ENCODE results near the gene CHCHD4. TPM values are rescaled to one million over a fixed set of nuclear protein-coding genes. Genes with fewer than 3 reads are reported as not detected.

The CHCHD4 gene
- total and polyA plus RNA-seq, 2 of the 8 experiments (the other 6 are each of a cell fraction or from before 2014, with no cell fraction given) = 15.0 to 22.3 TPM

GRCh38 chr3:14077310-14077709 lies 47.4 kb downstream of the CHCHD4 start:
- no peak for TF ChIP-seq ASH2L (IDR thresholded peaks at IDR 0.05; ENCODE audit: low read length)
- no peak for TF ChIP-seq NANOG (IDR thresholded peaks at IDR 0.05; ENCODE audit: insufficient read depth, low read depth, low read length, poor library complexity, severe bottlenecking)
- TF ChIP-seq SP1 (IDR thresholded peaks at IDR 0.05; ENCODE audit: low read depth, low read length) = no peak
- TF ChIP-seq NRF1 (IDR thresholded peaks at IDR 0.05; ENCODE audit: low read depth, low read length) = no peak
- no peak for TF ChIP-seq ATF2 (IDR thresholded peaks at IDR 0.05; ENCODE audit: low read length)
- TF ChIP-seq SP4 (IDR thresholded peaks at IDR 0.05; ENCODE audit: low read length) = no peak
- TF ChIP-seq ATF3 (IDR thresholded peaks at IDR 0.05; ENCODE audit: insufficient read depth, low read depth, low read length) = no peak
- no peak for TF ChIP-seq CBX8 (IDR thresholded peaks at IDR 0.05; ENCODE audit: borderline replicate concordance, low read depth, low read length)
- no peak for TF ChIP-seq SIRT6 (IDR thresholded peaks at IDR 0.05; ENCODE audit: low read length)
- no peaks in the 10 kb centered on the region for H3K23me2 ChIP-seq (ENCODE audit: low read depth, low read length)
- no peak for FAIRE-seq
- no peak overlapping the region for H2BK15ac ChIP-seq (ENCODE audit: low read length)
- no peaks in the 10 kb centered on the region for H3K79me1 ChIP-seq (ENCODE audit: low read depth, low read length)
- no peak overlapping the region for H3K14ac ChIP-seq (ENCODE audit: insufficient read length)
- H3K9me3 ChIP-seq (ENCODE audit: insufficient read depth in 2 of 2, low read depth in 1 of 2, low read length in 1 of 2) = peaks cover 11 to 17% of the 10 kb centered on the region in 2 experiments; a peak in 3 of 4 replicates
- H3K9ac ChIP-seq (replicated peaks in 1 of 4; ENCODE audit: extremely low read depth in 1 of 4, low read depth in 3 of 4, low read length in 3 of 4) = no peak overlapping the region
- H3K4me3 ChIP-seq (ENCODE audit: extremely low read depth in 1 of 4, insufficient read depth in 2 of 4, low read depth in 3 of 4, low read length in 4 of 4) = no peak overlapping the region
- no peak overlapping the region for H3K4ac ChIP-seq (replicated peaks; ENCODE audit: insufficient read length, low read depth, low read length)
- no peak overlapping the region for H2AK5ac ChIP-seq (ENCODE audit: low read depth, low read length)
- H2BK20ac ChIP-seq (ENCODE audit: low read length) = no peak overlapping the region
- no peak overlapping the region for H4K8ac ChIP-seq (ENCODE audit: extremely low read depth, insufficient read depth, low read length)
- no peaks in the 10 kb centered on the region for H4K20me1 ChIP-seq (replicated peaks in 1 of 2; ENCODE audit: control insufficient read depth in 1 of 2, insufficient read depth in 2 of 2, low read length in 2 of 2)
- no peak overlapping the region for H3K4me2 ChIP-seq (ENCODE audit: insufficient read depth in 1 of 2, low read depth in 2 of 2, low read length in 2 of 2)
- ChIA-PET CTCF (ENCODE audit: partially characterized antibody) (no interaction called here), POLR2A (ENCODE audit: partially characterized antibody) (no interaction called here)
- no peaks in the 10 kb centered on the region for H3K79me2 ChIP-seq (ENCODE audit: control insufficient read depth in 1 of 2, insufficient read depth in 2 of 2, low read length in 2 of 2)
- no peak overlapping the region for H3K23ac ChIP-seq (ENCODE audit: insufficient read length)
- no peak for DNase-seq (ENCODE audit: low read depth in 1 of 2, low spot score in 2 of 2)
- no peak overlapping the region for H2BK5ac ChIP-seq (ENCODE audit: low read depth, low read length)
- H3K36me3 ChIP-seq (ENCODE audit: control insufficient read depth in 2 of 4, insufficient read depth in 4 of 4, low read length in 3 of 4) = no peaks in the 10 kb centered on the region
- H3K27me3 ChIP-seq (replicated peaks in 1 of 4; ENCODE audit: control insufficient read depth in 3 of 4, extremely low read depth in 1 of 4, insufficient read depth in 3 of 4, low read length in 3 of 4) = no peaks in the 10 kb centered on the region
- no peak overlapping the region for H4K91ac ChIP-seq (replicated peaks; ENCODE audit: insufficient read length, low read length)
- H3K18ac ChIP-seq (ENCODE audit: extremely low read depth, low read length) = no peak overlapping the region
- 91% methylated on average over 1 of the region's 1 CpG; no CpG with 5 or more reads in 1 of the 2 experiments for WGBS, 2 experiments (ENCODE audit: extremely low coverage in 1 of 2, insufficient coverage in 1 of 2, insufficient read length in 1 of 2, insufficient replicate concordance in 2 of 2, low coverage in 1 of 2, low lambda C conversion rate in 2 of 2, missing lambda C conversion rate in 1 of 2)
- H2AFZ ChIP-seq (ENCODE audit: low read length) = no peak overlapping the region
- no peak overlapping the region for H2BK120ac ChIP-seq (replicated peaks; ENCODE audit: low read depth, low read length)
- no peak overlapping the region for H3K27ac ChIP-seq (ENCODE audit: low read depth, low read length)
- H3K4me1 ChIP-seq (replicated peaks in 1 of 4; ENCODE audit: control insufficient read depth in 3 of 4, insufficient read depth in 4 of 4, low read length in 3 of 4) = no peaks in the 10 kb centered on the region
- H2BK12ac ChIP-seq (ENCODE audit: low read depth, low read length) = no peak overlapping the region
- no peak overlapping the region for H4K5ac ChIP-seq (ENCODE audit: insufficient read length, low read depth, low read length)
- H3K56ac ChIP-seq (replicated peaks; ENCODE audit: insufficient read length, low read depth, low read length) = no peak overlapping the region

All from H1 (cell line).